Activated CD8-positive, alpha-beta memory T cell treated with anti-CD3 and anti-CD28 coated beads, Interleukin-2, amount 50 U/mL, for 4 hours (primary cell): ENCODE data around the gene BLCAP.
"Not testable (repeated sequence)": the region's sequence is repeated elsewhere in the genome, so short reads cannot be mapped to it uniquely, and the experiment has no call there.

ENCODE experiments used
- DNase-seq: peaks from one replicate; pipeline ENCODE4 v3.0.0-alpha.2; 2020

Gene BLCAP

GRCh38 chr20:37556538-37556937 is 28.9 kb upstream of the BLCAP start:
- no peak for DNase-seq

DNA sequence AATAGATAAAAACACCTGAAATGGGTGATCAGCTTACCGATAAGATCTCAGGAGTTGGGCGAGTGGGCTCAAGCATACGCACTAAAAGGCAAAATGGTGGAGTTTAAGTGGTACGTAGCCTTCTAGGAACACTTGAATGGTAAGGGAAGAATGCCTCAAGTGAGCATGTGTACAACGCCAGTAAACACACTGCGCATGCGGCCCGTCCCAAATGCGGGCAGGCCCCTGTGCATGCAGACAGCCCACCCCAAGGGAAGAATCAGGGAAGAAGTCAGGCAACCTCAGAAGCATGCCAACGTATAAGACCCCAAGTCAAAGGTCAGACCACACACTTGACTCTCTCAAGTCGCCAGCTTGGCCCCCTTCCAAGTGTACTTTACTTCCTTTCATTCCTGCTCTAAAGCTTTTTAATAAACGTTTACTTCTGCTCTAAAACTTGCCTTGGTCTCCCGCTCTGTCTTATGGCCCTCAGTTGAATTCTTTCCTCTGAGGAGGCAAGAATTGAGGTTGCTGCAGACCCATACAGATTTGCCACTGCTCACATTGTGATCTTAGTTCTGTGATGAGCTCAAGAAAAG is 27.1 kb upstream of the BLCAP start:
- not testable (repeated sequence) for DNase-seq

- no peak for DNase-seq
Measured at GRCh38 chr20:37552415-37552814, 24.7 kb upstream of the BLCAP start.

DNA sequence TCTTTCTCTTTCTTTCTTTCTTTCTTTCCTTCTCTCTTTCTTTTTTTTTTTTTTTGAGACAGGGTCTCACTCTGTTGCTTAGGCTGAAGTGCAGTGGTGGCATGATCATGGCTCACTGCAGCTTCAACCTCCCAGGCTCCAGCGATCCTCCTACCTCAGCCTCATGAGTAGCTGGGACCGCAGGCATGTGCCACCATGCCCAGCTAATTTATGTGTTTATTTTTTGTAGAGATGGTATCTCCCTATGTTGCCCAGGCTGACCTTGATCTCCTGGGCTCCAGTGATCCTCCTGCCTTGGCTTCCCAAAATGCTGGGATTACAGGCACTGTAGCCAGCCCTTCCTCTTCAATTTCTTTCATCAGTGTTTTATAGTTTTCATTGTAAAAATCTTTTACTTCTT is 24.0 kb upstream of the BLCAP start:
- not testable (repeated sequence) for DNase-seq

GRCh38 chr20:37550101-37550920 is 22.6 kb upstream of the BLCAP start:
- DNase-seq: not testable (repeated sequence)

DNA sequence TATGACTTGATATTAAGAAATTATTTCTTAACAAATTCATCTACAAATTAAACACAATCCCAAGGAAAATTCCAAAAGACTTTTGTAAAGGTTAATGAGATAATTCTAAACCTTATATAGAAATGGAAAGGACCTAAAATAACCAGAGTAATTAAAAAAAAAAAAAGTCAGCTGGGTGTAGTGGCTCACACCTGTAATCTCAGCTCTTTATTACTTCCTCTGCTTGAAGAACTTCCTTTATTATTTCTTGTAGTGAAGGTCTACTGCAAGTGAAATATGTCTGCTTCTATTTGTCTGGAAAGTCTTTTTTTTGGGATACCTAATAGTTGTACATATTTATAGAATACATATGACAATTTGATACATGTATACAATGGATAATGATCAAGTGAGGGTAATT is 20.2 kb upstream of the BLCAP start:
- no peak for DNase-seq

DNA sequence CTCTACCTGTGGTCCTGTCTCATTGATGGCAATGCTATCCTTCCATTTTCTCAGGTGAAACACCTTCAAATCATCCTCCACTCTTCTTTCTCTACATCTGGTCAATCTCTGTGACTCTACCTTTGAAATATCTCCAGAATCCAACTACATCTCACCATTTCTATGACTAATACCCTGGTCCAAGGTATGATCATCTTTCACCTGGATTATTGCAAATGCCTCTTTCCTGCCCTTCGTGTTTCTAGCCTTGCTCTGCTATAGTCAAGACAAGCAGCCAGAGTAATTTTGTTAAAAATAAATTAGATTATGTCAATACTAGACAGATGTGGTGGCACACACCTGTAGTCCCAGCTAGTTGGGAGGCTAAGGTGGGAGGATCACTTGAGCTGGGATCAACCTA is 17.8 kb upstream of the BLCAP start:
- DNase-seq: no peak

- no peak for DNase-seq
Measured at GRCh38 chr20:37544386-37544785, 16.7 kb upstream of the BLCAP start.

DNA sequence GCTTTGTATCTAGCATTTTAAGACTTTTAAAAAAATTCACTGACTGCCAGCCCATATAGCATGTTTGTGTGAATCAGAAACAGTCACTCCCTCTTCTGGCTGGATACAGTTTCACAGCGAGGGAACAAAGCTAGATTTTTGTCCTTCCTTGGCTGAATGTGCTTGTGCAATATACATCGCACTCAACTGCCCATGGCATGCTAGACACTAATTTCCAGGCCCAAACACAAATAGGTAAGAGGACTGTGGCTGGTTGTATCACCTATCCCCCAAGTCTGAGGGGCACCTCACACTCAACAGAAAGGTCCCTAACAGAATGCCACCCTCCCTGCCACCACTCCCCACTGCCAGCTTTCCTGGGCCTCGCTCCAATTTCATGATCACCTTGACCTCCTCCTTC is 16.2 kb upstream of the BLCAP start:
- no peak for DNase-seq

GRCh38 chr20:37542281-37542680 is 14.6 kb upstream of the BLCAP start:
- no peak for DNase-seq

- no peak for DNase-seq
Measured at GRCh38 chr20:37541326-37541725, 13.7 kb upstream of the BLCAP start.

DNA sequence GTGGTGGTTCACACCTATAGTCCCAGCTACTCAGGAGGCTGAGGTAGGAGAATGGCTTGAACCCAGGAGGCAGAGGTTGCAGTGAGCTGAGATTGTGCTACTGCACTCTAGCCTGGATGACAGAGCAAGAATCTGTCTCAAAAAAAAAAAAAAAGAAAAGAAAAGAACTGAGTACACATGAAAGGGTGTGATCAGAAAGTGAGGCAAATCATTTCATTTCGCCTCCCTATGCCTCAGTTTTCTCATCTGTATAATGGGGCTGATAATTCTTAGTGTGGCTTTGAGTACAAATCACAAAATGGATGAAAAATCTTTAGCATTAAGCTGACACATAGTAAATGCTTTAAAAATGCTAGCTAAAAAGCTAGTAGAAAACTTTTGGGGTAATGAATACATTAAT is 13.2 kb upstream of the BLCAP start:
- not testable (repeated sequence) for DNase-seq

DNA sequence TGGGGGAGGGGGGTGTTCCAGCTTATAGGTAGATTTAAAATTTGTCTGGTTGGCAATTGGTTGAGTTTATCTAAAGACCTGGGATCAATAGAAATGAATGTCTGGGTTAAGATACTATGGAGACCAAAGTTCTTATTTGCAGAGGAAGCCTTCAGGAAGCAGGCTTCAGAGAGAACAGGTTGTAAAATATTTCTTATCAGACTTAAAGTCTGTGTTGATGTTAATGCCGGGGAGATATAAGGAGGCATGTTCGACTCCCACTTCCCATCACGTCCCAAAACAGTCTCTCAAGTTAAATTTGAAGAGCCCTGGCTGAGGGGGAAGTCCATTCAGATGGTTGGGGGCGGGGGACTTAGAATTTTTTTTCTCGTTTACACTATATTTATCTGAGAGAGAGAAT is 12.3 kb upstream of the BLCAP start:
- no peak for DNase-seq

DNA sequence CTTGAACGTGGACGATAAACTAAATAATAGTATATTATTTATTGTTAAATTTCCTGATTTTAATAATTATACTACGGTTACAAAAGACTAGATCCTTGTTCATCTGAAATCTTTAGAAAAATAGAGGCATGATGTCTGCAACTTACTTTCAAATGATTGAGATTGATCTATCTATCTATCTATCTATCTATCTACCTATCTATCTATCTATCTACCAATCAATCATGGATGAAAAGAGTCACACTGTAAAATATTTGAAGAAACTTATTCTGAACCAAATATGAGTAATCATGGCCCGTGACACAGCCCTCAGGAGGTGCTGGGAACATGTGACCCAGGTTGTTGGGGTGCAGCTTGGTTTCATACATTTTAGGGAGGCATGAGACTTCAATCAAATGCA is 11.7 kb upstream of the BLCAP start:
- DNase-seq: no peak

DNA sequence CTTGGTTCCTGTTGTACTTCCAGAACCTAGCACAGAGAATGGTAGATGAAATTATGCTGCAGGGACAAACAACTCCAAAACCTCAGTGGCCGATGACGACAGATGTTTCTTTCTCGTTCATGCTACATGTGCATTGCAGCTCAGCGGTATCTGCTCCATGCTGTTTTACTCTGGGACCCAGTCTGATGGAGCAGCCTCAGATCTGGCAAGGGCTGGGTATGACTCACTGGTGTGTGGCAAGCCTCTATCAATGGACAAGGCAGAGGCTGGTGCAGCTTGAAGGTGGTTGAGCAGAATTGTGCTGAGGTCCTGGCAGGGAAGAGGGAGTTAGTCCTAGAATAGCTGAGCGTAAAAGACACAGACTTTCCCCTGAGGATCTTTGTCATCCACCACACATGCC is 10.3 kb upstream of the BLCAP start:
- DNase-seq: no peak

DNA sequence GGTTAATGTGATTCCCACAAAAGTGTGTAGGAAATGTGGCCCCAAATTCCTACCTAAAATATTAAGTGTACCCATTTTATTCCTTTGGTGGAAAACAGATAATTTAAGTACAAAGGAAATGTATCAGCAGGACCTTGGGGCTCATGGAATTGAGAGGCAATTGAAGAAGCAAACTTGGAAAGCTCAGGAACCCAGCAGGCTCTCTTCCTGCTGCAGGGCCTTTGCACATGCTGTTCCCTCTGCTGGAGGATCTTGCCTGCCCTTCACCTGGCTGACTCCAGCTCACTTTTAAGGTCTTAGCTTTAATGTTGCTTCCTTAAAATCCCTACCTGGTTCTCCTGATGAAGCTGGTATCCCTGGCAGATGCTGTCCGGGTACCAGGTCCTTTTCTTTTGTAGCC is 9.8 kb upstream of the BLCAP start:
- no peak for DNase-seq

GRCh38 chr20:37535443-37536132 is 7.9 kb upstream of the BLCAP start:
- no peak for DNase-seq

DNA sequence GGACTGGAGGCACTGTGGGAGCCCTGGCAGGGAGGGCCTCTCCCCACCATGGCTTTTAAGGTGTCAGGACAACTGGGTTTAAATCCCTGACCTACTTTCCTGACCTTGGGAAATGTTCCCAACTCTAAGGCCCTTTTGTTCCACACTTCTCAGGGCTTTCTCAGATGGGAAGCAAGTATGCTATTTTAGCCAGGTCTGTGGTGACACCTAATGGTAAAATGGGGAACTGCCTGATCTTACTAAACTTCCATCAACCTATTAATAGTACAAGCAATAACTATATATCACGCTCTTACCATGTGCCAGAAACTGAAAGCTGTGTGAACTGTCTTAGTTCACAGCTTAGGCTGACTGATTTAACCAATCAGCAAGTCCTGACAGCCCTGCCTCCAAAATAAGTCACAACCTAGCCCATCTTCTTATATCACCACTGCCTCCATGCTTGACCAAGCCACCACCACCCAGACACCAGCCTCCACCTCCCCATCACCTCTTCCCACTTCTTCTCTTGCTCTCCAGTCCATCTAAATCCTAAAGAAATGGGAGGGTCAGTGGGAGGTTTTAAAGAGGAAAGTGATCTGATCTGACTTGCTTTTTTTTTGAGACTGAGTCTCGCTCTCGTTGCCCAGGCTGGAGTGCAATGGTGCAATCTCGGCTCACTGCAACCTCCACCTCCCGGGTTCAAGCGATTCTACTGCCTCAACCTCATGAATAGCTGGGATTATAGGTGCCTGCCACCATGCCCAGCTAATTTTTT is 6.9 kb upstream of the BLCAP start:
- DNase-seq: peak; percentile 41

DNA sequence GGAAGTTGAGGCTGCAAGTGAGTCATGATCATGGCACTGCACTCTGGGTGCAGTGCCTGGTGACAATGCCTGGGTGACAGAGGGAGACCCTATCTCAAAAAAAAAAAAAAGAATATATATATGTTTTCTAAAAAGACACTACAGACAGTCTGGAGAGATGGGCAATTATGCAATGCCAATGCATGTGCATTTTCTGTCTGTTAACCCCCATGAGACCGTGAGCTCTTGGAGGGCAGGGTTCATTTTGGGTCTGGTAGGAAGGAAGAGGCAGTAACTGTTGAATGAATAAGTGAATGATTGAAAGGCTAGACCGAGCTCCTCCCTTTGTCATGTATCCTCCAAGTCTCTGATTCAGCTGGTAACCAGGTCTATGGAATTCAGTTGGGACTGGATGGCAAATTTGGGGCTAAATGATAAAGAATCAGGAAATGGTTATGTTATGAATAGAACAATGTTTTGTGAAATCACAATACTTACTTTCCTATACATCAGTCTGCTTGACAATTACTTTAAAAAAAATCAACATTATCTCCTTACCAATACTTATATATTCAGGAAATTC is 5.6 kb upstream of the BLCAP start:
- DNase-seq: no peak

DNA sequence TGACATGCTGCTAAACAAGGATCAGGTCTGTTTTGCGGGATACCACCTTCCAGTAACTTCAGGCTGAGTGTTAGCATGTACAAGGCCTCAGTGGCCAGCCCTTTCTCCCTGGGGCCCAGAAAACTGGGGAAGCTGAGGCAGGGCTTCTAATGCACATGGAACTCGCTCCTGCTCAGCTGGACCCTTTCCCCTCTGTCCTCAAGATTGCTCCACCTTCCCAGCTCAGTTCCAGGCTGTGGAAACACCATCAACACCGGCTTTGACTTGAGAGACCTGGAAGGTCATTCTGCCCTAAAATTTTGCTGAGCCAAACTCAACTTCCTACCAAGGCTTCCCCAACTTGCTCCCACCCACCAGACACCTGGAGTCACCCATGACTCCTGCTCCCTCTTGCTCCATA is 4.2 kb upstream of the BLCAP start:
- DNase-seq: no peak

DNA sequence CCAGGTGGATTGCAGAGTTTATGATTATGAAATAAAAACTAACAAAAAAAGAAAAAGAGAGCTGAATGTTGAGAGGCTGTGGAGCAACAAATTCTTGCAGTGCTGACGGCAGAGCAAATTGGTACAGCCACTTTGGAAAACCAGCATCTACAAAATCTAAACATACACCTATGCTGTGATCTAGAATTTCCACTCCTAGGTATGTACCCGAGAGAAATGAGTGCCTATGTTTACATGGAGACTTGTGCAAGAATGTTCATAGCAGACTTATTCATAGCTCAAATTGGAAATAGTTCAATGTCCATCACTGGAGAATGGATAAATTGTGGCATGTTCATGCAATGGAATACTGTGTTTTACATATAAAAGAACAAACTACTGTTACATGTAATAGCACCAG is 3.0 kb upstream of the BLCAP start:
- DNase-seq: no peak

DNA sequence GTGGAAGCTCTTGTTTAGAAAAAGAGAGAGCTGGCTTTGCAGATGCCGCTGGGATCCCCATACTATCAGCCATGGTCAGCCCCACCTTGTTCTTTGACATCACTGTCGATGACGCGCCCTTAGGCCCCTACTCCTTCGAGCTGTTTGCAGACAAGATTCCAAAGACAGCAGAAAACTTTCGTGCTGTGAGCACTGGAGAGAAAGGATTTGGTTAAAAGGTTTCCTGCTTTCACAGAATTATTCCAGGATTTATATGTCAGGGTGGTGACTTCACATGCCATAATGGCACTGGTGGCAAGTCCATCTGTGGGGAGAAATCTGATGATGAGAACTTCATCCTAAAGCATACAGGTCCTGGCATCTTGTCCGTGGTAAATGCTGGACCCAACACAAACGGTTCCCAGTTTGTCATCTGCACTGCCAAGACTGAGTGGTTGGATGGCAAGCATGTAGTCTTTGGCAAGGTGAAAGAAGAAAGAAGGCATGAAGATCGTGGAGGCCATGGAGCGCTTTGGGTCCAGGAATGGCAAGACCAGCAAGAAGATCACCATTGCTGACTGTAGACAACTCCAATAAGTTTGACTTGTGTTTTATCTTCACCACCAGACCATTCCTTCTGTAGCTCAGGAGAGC is 2.4 kb upstream of the BLCAP start:
- no peak for DNase-seq
